DOHH2 (cell line): ENCODE data around the gene GSS.

Experiments used
- H3F3A ChIP-seq: fragments of 200-600 bp; sonication (generic), shearing (Covaris generic); 2 replicates; pipeline ENCODE4 v1.6.0; 2016; ENCODE audit warnings: antibody characterized with exemption, mild to moderate bottlenecking; ENCODE audit not compliant: control insufficient read depth, insufficient read depth
- H3K27ac ChIP-seq: fragments of 200-600 bp; sonication (generic); 2 replicates; pipeline ENCODE4 v1.5.1; 2014; ENCODE audit warnings: low read depth, mild to moderate bottlenecking, low read length, moderate library complexity
- H3K27me3 ChIP-seq: fragments of 200-600 bp; sonication (generic); 2 replicates; pipeline ENCODE4 v1.6.1; 2014; ENCODE audit warnings: mild to moderate bottlenecking, low read length, mixed read lengths; ENCODE audit not compliant: control insufficient read depth
- H3K36me3 ChIP-seq: fragments of 200-600 bp; sonication (generic); 2 replicates; pipeline ENCODE4 v1.6.1; 2014; ENCODE audit warnings: mild to moderate bottlenecking, low read length, moderate library complexity, mixed read lengths; ENCODE audit not compliant: control insufficient read depth
- H3K4me1 ChIP-seq: fragments of 200-600 bp; sonication (generic); 2 replicates; pipeline ENCODE4 v1.6.1; 2014; ENCODE audit warnings: mild to moderate bottlenecking, low read length, mixed read lengths; ENCODE audit not compliant: control insufficient read depth
- H3K4me2 ChIP-seq: fragments of 200-600 bp; sonication (generic); 2 replicates; pipeline ENCODE4 v1.6.0; 2014; ENCODE audit warnings: mild to moderate bottlenecking, low read length, moderate library complexity
- H3K4me3 ChIP-seq: fragments of 200-600 bp; sonication (generic); 2 replicates; pipeline ENCODE4 v1.5.1; 2014; ENCODE audit warnings: mild to moderate bottlenecking, low read length, mixed read lengths
- H3K79me2 ChIP-seq: fragments of 200-600 bp; sonication (generic); 2 replicates; pipeline ENCODE4 v1.6.1; 2014; ENCODE audit warnings: mild to moderate bottlenecking, low read length, mixed read lengths; ENCODE audit not compliant: control insufficient read depth
- H3K9me2 ChIP-seq: fragments of 200-600 bp; sonication (generic); replicated peaks from 2 replicates; pipeline ENCODE4 v1.6.1; 2014; ENCODE audit warnings: mild to moderate bottlenecking, low read length, mixed read lengths; ENCODE audit not compliant: control insufficient read depth
- H3K9me3 ChIP-seq: fragments of 200-600 bp; sonication (generic); 2 replicates; pipeline ENCODE4 v1.6.1; 2014; ENCODE audit warnings: antibody characterized with exemption, low read length, mixed read lengths; ENCODE audit not compliant: control insufficient read depth, insufficient read depth
- H4K20me1 ChIP-seq: fragments of 200-600 bp; sonication (generic); 2 replicates; pipeline ENCODE4 v1.6.0; 2014; ENCODE audit warnings: low read depth, mild to moderate bottlenecking, antibody characterized with exemption, low read length, moderate library complexity; ENCODE audit not compliant: control insufficient read depth, insufficient read depth
- EZH2phosphoT487 ChIP-seq: fragments of 200-600 bp; sonication (generic); IDR thresholded peaks from 2 replicates; pipeline ENCODE4 v1.6.1; 2017; ENCODE audit warnings: borderline replicate concordance, mild to moderate bottlenecking, antibody characterized with exemption, low read length, moderate library complexity, mixed read lengths
- TF ChIP-seq, protein P1 (sequence below): fragments of 200-600 bp; sonication (generic); IDR thresholded peaks from one replicate; pipeline ENCODE4 v1.5.1; 2014; ENCODE audit warnings: antibody characterized with exemption, mild to moderate bottlenecking, low read depth, low read length; ENCODE audit not compliant: poor library complexity, severe bottlenecking

Gene GSS

DNA sequence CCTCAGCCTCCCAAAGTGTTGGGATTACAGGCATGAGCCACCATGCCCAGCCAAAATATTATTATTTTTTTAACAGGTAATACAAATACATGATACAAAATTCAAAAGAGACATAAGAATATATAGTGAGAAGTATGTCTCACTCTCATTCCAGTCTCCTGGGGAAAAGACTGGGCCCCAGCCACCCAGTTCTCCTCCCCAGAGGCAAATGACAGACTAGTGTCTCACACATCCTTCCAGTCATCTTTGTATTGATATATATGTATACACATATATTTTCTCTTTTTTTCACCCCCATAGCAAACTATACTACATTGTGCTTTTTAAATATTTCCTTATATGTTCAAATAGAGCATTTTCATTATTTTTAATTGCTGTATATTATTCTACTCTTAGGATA lies 8.3 kb downstream of the GSS start:
- TF ChIP-seq EZH2phosphoT487: no peak
- TF ChIP-seq, protein P1, sequence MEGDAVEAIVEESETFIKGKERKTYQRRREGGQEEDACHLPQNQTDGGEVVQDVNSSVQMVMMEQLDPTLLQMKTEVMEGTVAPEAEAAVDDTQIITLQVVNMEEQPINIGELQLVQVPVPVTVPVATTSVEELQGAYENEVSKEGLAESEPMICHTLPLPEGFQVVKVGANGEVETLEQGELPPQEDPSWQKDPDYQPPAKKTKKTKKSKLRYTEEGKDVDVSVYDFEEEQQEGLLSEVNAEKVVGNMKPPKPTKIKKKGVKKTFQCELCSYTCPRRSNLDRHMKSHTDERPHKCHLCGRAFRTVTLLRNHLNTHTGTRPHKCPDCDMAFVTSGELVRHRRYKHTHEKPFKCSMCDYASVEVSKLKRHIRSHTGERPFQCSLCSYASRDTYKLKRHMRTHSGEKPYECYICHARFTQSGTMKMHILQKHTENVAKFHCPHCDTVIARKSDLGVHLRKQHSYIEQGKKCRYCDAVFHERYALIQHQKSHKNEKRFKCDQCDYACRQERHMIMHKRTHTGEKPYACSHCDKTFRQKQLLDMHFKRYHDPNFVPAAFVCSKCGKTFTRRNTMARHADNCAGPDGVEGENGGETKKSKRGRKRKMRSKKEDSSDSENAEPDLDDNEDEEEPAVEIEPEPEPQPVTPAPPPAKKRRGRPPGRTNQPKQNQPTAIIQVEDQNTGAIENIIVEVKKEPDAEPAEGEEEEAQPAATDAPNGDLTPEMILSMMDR: no peak
- Histone ChIP-seq H3K9me2 (no peaks in the 10 kb centered on the region), H4K20me1 (no peaks in the 10 kb centered on the region), H3K9me3 (no peaks in the 10 kb centered on the region), H3K4me1 (peaks cover 14% of the 10 kb centered on the region), H3K4me2 (no peak overlapping the region), H3K79me2 (no peaks in the 10 kb centered on the region), H3K27ac (no peak overlapping the region), H3K36me3 (peaks cover 47% of the 10 kb centered on the region), H3K27me3 (no peaks in the 10 kb centered on the region), H3F3A (no peaks in the 10 kb centered on the region), H3K4me3 (no peak overlapping the region)

- Histone ChIP-seq H3K27ac (no peak overlapping the region), H4K20me1 (no peaks in the 10 kb centered on the region)
Observed at GRCh38 chr20:34946661-34947060, 8.9 kb downstream of the GSS start.

DNA sequence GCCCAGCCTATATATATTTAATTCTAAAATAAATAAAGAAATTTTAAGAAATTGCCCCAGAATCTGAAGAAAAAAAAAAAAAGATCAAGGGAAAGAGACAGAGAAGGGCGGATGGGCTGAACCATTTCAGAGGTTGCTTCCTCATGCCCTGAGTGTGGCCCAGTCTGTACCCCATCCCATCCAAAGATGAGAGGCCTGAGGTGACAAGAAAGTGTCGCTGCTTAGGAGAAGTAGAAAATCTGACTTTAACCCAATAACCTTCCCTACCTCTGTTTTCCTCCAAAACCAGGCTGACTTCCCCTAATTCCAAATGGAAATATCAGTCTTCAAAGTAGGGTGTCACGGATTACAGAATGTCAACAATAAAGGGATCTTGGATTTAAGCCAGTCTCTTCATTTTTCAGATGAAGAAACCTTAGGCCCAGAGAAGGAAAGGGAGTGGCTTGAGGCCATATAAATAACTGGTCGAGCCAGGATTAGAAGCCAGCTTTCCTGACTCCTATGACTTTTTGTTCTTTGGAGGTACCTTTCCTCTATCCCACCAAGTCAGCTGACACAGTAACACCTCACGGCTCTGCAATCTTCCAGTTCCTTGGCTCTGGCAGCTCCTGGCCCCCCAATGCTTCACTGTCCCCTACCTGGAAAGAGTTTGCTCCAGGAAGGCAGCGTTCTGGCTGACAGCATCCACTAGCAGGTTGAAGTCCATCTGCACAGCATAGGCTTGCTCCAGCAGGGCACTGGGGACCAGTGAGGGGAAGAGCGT lies 10.1 kb downstream of the GSS start:
- TF ChIP-seq EZH2phosphoT487: no peak
- TF ChIP-seq, protein P1: no peak
- Histone ChIP-seq H3K4me2 (no peak overlapping the region), H4K20me1 (no peaks in the 10 kb centered on the region), H3K4me1 (no peaks in the 10 kb centered on the region), H3K9me2 (no peaks in the 10 kb centered on the region), H3K36me3 (peaks cover 44% of the 10 kb centered on the region), H3K4me3 (no peak overlapping the region), H3K9me3 (no peaks in the 10 kb centered on the region), H3K27me3 (no peaks in the 10 kb centered on the region), H3F3A (no peaks in the 10 kb centered on the region), H3K27ac (no peak overlapping the region), H3K79me2 (no peaks in the 10 kb centered on the region)

More at GRCh38 chr20:34946661-34947060, 8.9 kb downstream of the GSS start:
- H3K79me2 ChIP-seq: no peaks in the 10 kb centered on the region
- H3K9me2 ChIP-seq: no peaks in the 10 kb centered on the region
- no peaks in the 10 kb centered on the region for H3K27me3 ChIP-seq
- H3K36me3 ChIP-seq: peaks cover 48% of the 10 kb centered on the region
- peaks cover 9% of the 10 kb centered on the region for H3K4me1 ChIP-seq
- no peaks in the 10 kb centered on the region for H3F3A ChIP-seq
- TF ChIP-seq, protein P1: no peak
- no peak for TF ChIP-seq EZH2phosphoT487
- H3K9me3 ChIP-seq: no peaks in the 10 kb centered on the region
- H3K4me3 ChIP-seq: no peak overlapping the region
- no peak overlapping the region for H3K4me2 ChIP-seq
